Measurements from ENCODE around the gene ARHGAP15.

DNA sequence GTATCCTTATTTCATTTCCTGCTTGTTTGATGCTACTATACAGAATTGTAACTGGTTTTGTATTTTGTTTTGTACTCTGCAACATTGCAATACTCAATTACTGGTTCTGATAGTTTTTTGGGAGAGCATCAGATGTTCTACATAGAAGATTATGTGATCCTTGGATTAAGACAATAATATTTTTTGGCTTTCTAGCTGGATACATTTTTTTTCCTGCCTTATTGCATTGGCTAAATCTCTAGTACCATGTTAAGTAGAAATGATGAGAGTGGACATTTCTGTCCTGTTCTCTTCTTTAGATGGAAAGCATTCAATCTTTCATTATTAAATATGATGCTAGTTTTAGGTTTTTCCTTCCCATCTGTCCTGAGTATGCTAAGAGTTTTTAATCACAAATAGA lies 523.5 kb downstream of the ARHGAP15 start:
- TF ChIP-seq, protein P1, sequence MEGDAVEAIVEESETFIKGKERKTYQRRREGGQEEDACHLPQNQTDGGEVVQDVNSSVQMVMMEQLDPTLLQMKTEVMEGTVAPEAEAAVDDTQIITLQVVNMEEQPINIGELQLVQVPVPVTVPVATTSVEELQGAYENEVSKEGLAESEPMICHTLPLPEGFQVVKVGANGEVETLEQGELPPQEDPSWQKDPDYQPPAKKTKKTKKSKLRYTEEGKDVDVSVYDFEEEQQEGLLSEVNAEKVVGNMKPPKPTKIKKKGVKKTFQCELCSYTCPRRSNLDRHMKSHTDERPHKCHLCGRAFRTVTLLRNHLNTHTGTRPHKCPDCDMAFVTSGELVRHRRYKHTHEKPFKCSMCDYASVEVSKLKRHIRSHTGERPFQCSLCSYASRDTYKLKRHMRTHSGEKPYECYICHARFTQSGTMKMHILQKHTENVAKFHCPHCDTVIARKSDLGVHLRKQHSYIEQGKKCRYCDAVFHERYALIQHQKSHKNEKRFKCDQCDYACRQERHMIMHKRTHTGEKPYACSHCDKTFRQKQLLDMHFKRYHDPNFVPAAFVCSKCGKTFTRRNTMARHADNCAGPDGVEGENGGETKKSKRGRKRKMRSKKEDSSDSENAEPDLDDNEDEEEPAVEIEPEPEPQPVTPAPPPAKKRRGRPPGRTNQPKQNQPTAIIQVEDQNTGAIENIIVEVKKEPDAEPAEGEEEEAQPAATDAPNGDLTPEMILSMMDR (IDR thresholded peaks at IDR 0.05) = no peak
- no peak for TF ChIP-seq POLR2A (IDR thresholded peaks at IDR 0.05)
- no peak for TF ChIP-seq EP300 (IDR thresholded peaks at IDR 0.05; ENCODE audit: low read depth)
- no peak for TF ChIP-seq POLR2AphosphoS5 (IDR thresholded peaks at IDR 0.05)

All from transverse colon (tissue), 4 donors.